Regular cardiac myocyte (primary cell): ENCODE results near the gene CDC42. TPM values are rescaled to one million over a fixed set of nuclear protein-coding genes. Genes with fewer than 3 reads are reported as not detected.

Source experiments
- total RNA-seq: library from RNA; depleted of rRNA; stranded (reverse); fragments of >200 nt; gene quantifications from 2 replicates; pipeline ENCODE4 v1.2.3, GENCODE V29; 2014

The CDC42 gene
- 466 and 585 TPM in 2 replicates for total RNA-seq

GRCh38 chr1:22052115-22053016 is at the start of gene CDC42:
Gene CDC42, plus strand, starts transcription at chr1:22052709. Its CDS starts 25,770 bp downstream, at chr1:22078479.

Other genes starting within 250 kb of the CDC42 start
- 0.28 TPM in 1 of 2 replicates, not detected in the other for gene LDLRAD2, start 240.4 kb upstream of the CDC42 start, total RNA-seq
- 158 and 164 TPM in 2 replicates for gene HSPG2, start 115.4 kb upstream of the CDC42 start, total RNA-seq
- not detected in 2 replicates for gene CELA3B, start 75.7 kb upstream of the CDC42 start, total RNA-seq
- not detected in 2 replicates for gene CELA3A, start 51.1 kb upstream of the CDC42 start, total RNA-seq
- under 0.01 TPM in 1 of 2 replicates, not detected in the other for gene WNT4, start 90.4 kb downstream of the CDC42 start, total RNA-seq